ENCODE measurements around the gene IPCEF1. TPM values are rescaled to one million over a fixed set of nuclear protein-coding genes. Genes with fewer than 3 reads are reported as not detected.

IPCEF1 gene
- polyA plus RNA-seq, 2 of the 4 experiments (the other 2 are of a cell fraction), result 0.01 TPM; not detected in 1

- DNase-seq (ENCODE audit: low read depth in 1 of 2, low spot score in 1 of 2), result no peak
- TF ChIP-seq EP300 (IDR thresholded peaks at IDR 0.05), result no peak
- no peak for TF ChIP-seq ZFP36 (IDR thresholded peaks at IDR 0.05; ENCODE audit: borderline replicate concordance, partially characterized antibody)
- TF ChIP-seq E2F6 (IDR thresholded peaks at IDR 0.05; ENCODE audit: borderline replicate concordance, low read depth), result no peak
- TF ChIP-seq TFCP2L1 (CRISPR knock-in tag; IDR thresholded peaks at IDR 0.05), result no peak
- no peak for TF ChIP-seq BHLHE40 (IDR thresholded peaks at IDR 0.05; ENCODE audit: low read depth, low read length)
- no peak for TF ChIP-seq CTCF (IDR thresholded peaks at IDR 0.05)
- TF ChIP-seq JUN (IDR thresholded peaks at IDR 0.05), result no peak
- no peak for TF ChIP-seq HOXB5 (CRISPR knock-in tag; IDR thresholded peaks at IDR 0.05)
- no peak for TF ChIP-seq MAFK (IDR thresholded peaks at IDR 0.05; ENCODE audit: partially characterized antibody)
- no peak for TF ChIP-seq RCOR1 (IDR thresholded peaks at IDR 0.05; ENCODE audit: low read depth, low read length)
- no peak for TF ChIP-seq RNF2 (IDR thresholded peaks at IDR 0.05; ENCODE audit: borderline replicate concordance, low read depth)
- no peak for TF ChIP-seq EHMT2 (IDR thresholded peaks at IDR 0.05; ENCODE audit: low read depth)
- TF ChIP-seq KDM1A (IDR thresholded peaks at IDR 0.05; ENCODE audit: low read depth), result no peak
- TF ChIP-seq EHF (CRISPR knock-in tag; IDR thresholded peaks at IDR 0.05), result no peak
- no peak for TF ChIP-seq RAD21 (conservative IDR thresholded peaks at IDR 0.05 in 1 of 2, IDR thresholded peaks at IDR 0.05 in 1 of 2)
- no peak for TF ChIP-seq HOXB13 (CRISPR knock-in tag; IDR thresholded peaks at IDR 0.05; ENCODE audit: low read depth)
- no peak for FAIRE-seq
- Histone ChIP-seq H3K4me3 (no peak overlapping the region), H3K4me1 (no peaks in the 10 kb centered on the region), H3K9me3 (no peaks in the 10 kb centered on the region), H3K27ac (no peak overlapping the region), H3K4me2 (no peak overlapping the region)
- ChIA-PET CTCF (no interaction called here), POLR2A (no interaction called here)
- no peak for ATAC-seq
- WGBS (ENCODE audit: missing lambda C conversion rate), result 77% methylated on average over 4 of the region's 4 CpGs
These were observed 128.1 kb downstream of the IPCEF1 start for GRCh38 chr6:154228521-154228905.

- ATAC-seq, result no peak
- ChIA-PET CTCF (no interaction called here), POLR2A (no interaction called here)
- no peak for FAIRE-seq
- WGBS (ENCODE audit: missing lambda C conversion rate), result 59% methylated on average over 7 of the region's 7 CpGs
- H3K9me3 ChIP-seq, result no peaks in the 10 kb centered on the region
- H3K4me2 ChIP-seq, result no peak overlapping the region
- H3K27ac ChIP-seq, result no peak overlapping the region
- no peak overlapping the region for H3K4me3 ChIP-seq
- H3K4me1 ChIP-seq, result no peaks in the 10 kb centered on the region
- DNase-seq (ENCODE audit: low read depth in 1 of 2, low spot score in 1 of 2), result no peak
- no peak for TF ChIP-seq SMC3 (IDR thresholded peaks at IDR 0.05)
- no peak for TF ChIP-seq FOXS1 (CRISPR knock-in tag; IDR thresholded peaks at IDR 0.05)
- no peak for TF ChIP-seq FOSL2 (IDR thresholded peaks at IDR 0.05)
- no peak for TF ChIP-seq FOSL2 (CRISPR knock-in tag; IDR thresholded peaks at IDR 0.05)
- TF ChIP-seq CHD2 (IDR thresholded peaks at IDR 0.05; ENCODE audit: low read length, partially characterized antibody), result no peak
- TF ChIP-seq EP300 (IDR thresholded peaks at IDR 0.05), result no peak
- TF ChIP-seq RNF2 (IDR thresholded peaks at IDR 0.05; ENCODE audit: borderline replicate concordance, low read depth), result no peak
- no peak for TF ChIP-seq HDAC2 (IDR thresholded peaks at IDR 0.05)
- TF ChIP-seq CHD4 (IDR thresholded peaks at IDR 0.05; ENCODE audit: borderline replicate concordance), result no peak
- no peak for TF ChIP-seq HMGXB4 (CRISPR knock-in tag; IDR thresholded peaks at IDR 0.05; ENCODE audit: borderline replicate concordance)
- TF ChIP-seq MAFK (IDR thresholded peaks at IDR 0.05; ENCODE audit: partially characterized antibody), result no peak
- TF ChIP-seq, protein P1, sequence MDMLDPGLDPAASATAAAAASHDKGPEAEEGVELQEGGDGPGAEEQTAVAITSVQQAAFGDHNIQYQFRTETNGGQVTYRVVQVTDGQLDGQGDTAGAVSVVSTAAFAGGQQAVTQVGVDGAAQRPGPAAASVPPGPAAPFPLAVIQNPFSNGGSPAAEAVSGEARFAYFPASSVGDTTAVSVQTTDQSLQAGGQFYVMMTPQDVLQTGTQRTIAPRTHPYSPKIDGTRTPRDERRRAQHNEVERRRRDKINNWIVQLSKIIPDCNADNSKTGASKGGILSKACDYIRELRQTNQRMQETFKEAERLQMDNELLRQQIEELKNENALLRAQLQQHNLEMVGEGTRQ (IDR thresholded peaks at IDR 0.05), result no peak
- no peak for TF ChIP-seq HOXA7 (CRISPR knock-in tag; IDR thresholded peaks at IDR 0.05)
- no peak for TF ChIP-seq CBX2 (IDR thresholded peaks at IDR 0.05; ENCODE audit: borderline replicate concordance, low read depth)
These were observed 128.6 kb downstream of the IPCEF1 start for GRCh38 chr6:154227862-154228520.
